ENCODE results near the gene ABCD1. TPM values are rescaled to one million over a fixed set of nuclear protein-coding genes. Genes with fewer than 3 reads are reported as not detected.
A peak's percentile ranks its signal among the peaks of the same experiment; 100 is the strongest.

ABCD1 gene
- total RNA-seq, 4 donors from 2014 or later = 19.9 to 54.6 (median 34.5) TPM

GRCh38 chrX:153707406-153707805 is 17.2 kb upstream of the ABCD1 start:
- in situ Hi-C loops (cut with MboI; ENCODE audit: low sequenced_read_pairs in 4 of 4) (no loop called here), intact Hi-C loops (cut with DNase I; ENCODE audit: low total_unique reads) (loop anchor here (10.0 kb wide), 1 partner anchor 337 kb away; no protein-coding TSS in a partner anchor)
- peak overlapping the region; percentile 85 to 91 (median 90) for H3K27ac ChIP-seq
- no peaks in the 10 kb centered on the region for H3K36me3 ChIP-seq
- TF ChIP-seq POLR2A (IDR thresholded peaks at IDR 0.05) (no peak), CTCF (IDR thresholded peaks at IDR 0.05 in 4 of 5, conservative IDR thresholded peaks at IDR 0.05 in 1 of 5) (no peak)
- peaks cover 21 to 54% of the 10 kb centered on the region in 2 donors for H3K4me1 ChIP-seq
- no peaks in the 10 kb centered on the region for H3K27me3 ChIP-seq
- peak overlapping the region in 3 of 4 donors; percentile 26 to 56 (median 31) for H3K4me3 ChIP-seq
- no peak for DNase-seq
- ATAC-seq = no peak
- no peaks in the 10 kb centered on the region for H3K9me3 ChIP-seq

GRCh38 chrX:153708415-153708814 is 16.2 kb upstream of the ABCD1 start:
- TF ChIP-seq CTCF (IDR thresholded peaks at IDR 0.05 in 4 of 5, conservative IDR thresholded peaks at IDR 0.05 in 1 of 5) = peak; percentile 58 to 80 (median 72)
- TF ChIP-seq POLR2A (IDR thresholded peaks at IDR 0.05) = no peak
- in situ Hi-C loops (cut with MboI; ENCODE audit: low sequenced_read_pairs in 4 of 4) = no loop called here
- Histone ChIP-seq H3K27me3 (no peaks in the 10 kb centered on the region), H3K27ac (peak overlapping the region; percentile 85 to 91 (median 90)), H3K9me3 (no peaks in the 10 kb centered on the region), H3K4me3 (no peak overlapping the region), H3K4me1 (peaks cover 17 to 44% of the 10 kb centered on the region in 2 donors), H3K36me3 (no peaks in the 10 kb centered on the region)
- ATAC-seq = peak; percentile 49 to 62
- intact Hi-C loops (cut with DNase I; ENCODE audit: low total_unique reads) = loop anchor here (1.0 to 10.0 kb wide), 2 partner anchors 21 to 336 kb away; partner anchors contain the start of gene SLC6A8
- DNase-seq = peak; percentile 70 to 87

DNA sequence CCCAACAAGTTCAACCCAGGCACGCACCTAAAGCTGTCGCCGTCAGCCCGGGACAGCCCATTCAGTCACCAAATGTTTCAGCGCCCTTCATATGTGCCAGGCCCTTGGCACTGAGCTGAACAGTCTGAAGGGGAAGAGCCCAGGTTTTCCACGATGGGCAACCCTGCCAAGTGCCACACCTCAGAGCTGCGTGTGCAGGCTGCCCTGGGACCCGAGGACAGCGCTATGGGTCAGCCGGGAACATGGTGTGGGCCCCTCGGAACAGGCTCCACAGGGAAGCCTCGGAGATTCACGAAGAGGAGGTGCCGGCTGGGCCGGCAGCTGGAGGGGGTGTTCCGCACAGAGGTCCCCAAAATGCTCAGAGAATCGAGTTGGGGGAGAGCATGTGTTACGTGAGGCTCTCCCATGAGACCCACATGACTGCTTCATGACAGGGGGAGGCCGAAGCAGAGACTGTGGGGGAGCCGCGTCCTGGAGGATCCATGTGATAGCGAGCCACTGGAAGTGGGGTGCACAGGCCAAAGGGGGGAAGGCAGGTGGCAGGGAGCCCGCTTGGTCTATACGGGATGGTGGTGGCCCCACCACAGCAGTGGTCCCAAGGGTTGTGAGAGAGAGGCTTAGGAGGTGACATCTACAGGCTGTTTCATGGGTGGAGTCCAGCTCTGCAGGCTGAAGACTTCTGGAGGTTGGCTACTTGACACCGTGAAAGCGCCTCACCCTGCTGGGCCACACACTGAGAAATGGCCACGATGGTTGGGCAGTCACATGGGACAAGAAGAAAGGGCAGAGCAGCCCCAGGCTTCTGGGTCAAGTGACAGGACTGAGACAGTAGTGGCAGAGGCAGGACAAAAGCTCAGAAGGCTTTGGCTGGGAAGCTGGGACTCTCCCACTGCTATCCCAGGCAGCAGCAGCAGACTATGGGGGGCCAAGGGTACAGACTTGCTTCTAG is 14.7 kb upstream of the ABCD1 start:
- in situ Hi-C loops (cut with MboI; ENCODE audit: low sequenced_read_pairs in 4 of 4) = no loop called here
- peak overlapping the region; percentile 85 to 91 (median 90) for H3K27ac ChIP-seq
- peaks cover 9 to 28% of the 10 kb centered on the region in 2 donors for H3K4me1 ChIP-seq
- H3K4me3 ChIP-seq = no peak overlapping the region
- DNase-seq = peak in 1 of 2 donors; percentile 69
- H3K9me3 ChIP-seq = no peaks in the 10 kb centered on the region
- peaks cover 0 to 5% of the 10 kb centered on the region in 2 donors for H3K36me3 ChIP-seq
- no peak for TF ChIP-seq POLR2A (IDR thresholded peaks at IDR 0.05)
- TF ChIP-seq CTCF (IDR thresholded peaks at IDR 0.05 in 4 of 5, conservative IDR thresholded peaks at IDR 0.05 in 1 of 5) = no peak
- no peaks in the 10 kb centered on the region for H3K27me3 ChIP-seq
- ATAC-seq = peak; percentile 22 to 32
- intact Hi-C loops (cut with DNase I; ENCODE audit: low total_unique reads) = loop anchor here (10.0 kb wide), 1 partner anchor 335 kb away; no protein-coding TSS in a partner anchor

DNA sequence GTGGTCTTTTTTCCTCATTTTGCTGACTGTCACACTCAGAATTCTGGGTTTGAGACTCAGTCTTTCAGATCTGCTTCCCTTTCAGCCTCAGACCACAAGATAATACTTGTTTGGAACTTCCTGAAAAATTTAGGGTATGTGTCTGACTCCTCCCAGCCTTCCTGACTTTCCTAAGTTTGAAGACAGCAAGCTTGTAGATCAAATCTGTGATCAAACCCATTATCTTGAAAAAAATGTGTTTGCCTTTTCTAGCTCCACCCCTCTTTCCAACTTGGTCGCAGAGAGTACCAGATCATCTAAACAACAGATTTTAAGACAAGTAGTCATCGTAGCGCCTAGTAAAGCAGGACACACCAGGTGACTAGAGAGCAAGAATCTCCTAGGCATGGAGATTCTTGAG is 10.4 kb upstream of the ABCD1 start:
- TF ChIP-seq POLR2A (IDR thresholded peaks at IDR 0.05) = no peak
- TF ChIP-seq CTCF (IDR thresholded peaks at IDR 0.05 in 4 of 5, conservative IDR thresholded peaks at IDR 0.05 in 1 of 5) = no peak
- Histone ChIP-seq H3K27me3 (no peaks in the 10 kb centered on the region), H3K27ac (no peak overlapping the region), H3K9me3 (no peaks in the 10 kb centered on the region), H3K4me1 (peaks cover 5 to 9% of the 10 kb centered on the region in 2 donors), H3K4me3 (no peak overlapping the region), H3K36me3 (peaks cover 0 to 9% of the 10 kb centered on the region in 2 donors)
- no peak for DNase-seq
- no peak for ATAC-seq
- intact Hi-C loops (cut with DNase I; ENCODE audit: low total_unique reads) (no loop called here), in situ Hi-C loops (cut with MboI; ENCODE audit: low sequenced_read_pairs in 4 of 4) (no loop called here)
